ENCODE measurements around the gene GRHPR. TPM values are rescaled to one million over a fixed set of nuclear protein-coding genes. Genes with fewer than 3 reads are reported as not detected.

Gene GRHPR
- polyA plus RNA-seq, 2 of the 4 experiments (the other 2 are of a cell fraction) = 111 to 146 TPM

- DNase-seq (ENCODE audit: low read depth in 1 of 2, low spot score in 1 of 2) (no peak), FAIRE-seq (peak; percentile 18), ATAC-seq (no peak)
- H3K9me3 ChIP-seq = no peaks in the 10 kb centered on the region
- ChIA-PET POLR2A (no interaction called here), CTCF (interaction anchor here (3.5 to 3.6 kb wide), 2 partner anchors 10 to 11 kb away, joined by 10 to 21 read pairs; no protein-coding TSS in a partner anchor)
- no peak overlapping the region for H3K4me3 ChIP-seq
- H3K27ac ChIP-seq = no peak overlapping the region
- H3K4me1 ChIP-seq = no peaks in the 10 kb centered on the region
- WGBS (ENCODE audit: missing lambda C conversion rate) = 78% methylated on average over 10 of the region's 10 CpGs
- H3K4me2 ChIP-seq = no peak overlapping the region
- TF ChIP-seq FOXS1 (CRISPR knock-in tag; IDR thresholded peaks at IDR 0.05) (no peak), CEBPB (IDR thresholded peaks at IDR 0.05) (peak in 1 of 2 experiments; percentile 10; a peak in 2 of 4 replicates), RNF2 (IDR thresholded peaks at IDR 0.05; ENCODE audit: borderline replicate concordance, low read depth) (no peak)
These were observed 16.6 kb upstream of the GRHPR start for GRCh38 chr9:37405764-37406380.

GRCh38 chr9:37406603-37407401 lies 15.7 kb upstream of the GRHPR start:
- TF ChIP-seq TP53 (CRISPR knock-in tag; IDR thresholded peaks at IDR 0.05) = no peak
- no peak for TF ChIP-seq MAX (IDR thresholded peaks at IDR 0.05)
- no peak for TF ChIP-seq HOXA7 (CRISPR knock-in tag; IDR thresholded peaks at IDR 0.05)
- TF ChIP-seq POLR2A (IDR thresholded peaks at IDR 0.05; ENCODE audit: low read length) = no peak
- FAIRE-seq (no peak), ATAC-seq (no peak), DNase-seq (ENCODE audit: low read depth in 1 of 2, low spot score in 1 of 2) (no peak)
- ChIA-PET POLR2A (no interaction called here), CTCF (interaction anchor here (0.6 to 3.6 kb wide), 7 partner anchors 9 to 534 kb away, joined by 3 to 21 read pairs (median 7); no protein-coding TSS in a partner anchor)
- 77% methylated on average over 11 of the region's 11 CpGs for whole genome bisulfite sequencing (ENCODE audit: missing lambda C conversion rate)
- H3K4me1 ChIP-seq = no peaks in the 10 kb centered on the region
- H3K9me3 ChIP-seq = no peaks in the 10 kb centered on the region
- H3K4me3 ChIP-seq = no peak overlapping the region
- H3K4me2 ChIP-seq = no peak overlapping the region
- no peak overlapping the region for H3K27ac ChIP-seq

- POLR2A ChIA-PET = no interaction called here
- WGBS (ENCODE audit: missing lambda C conversion rate) = 57% methylated on average over 2 of the region's 2 CpGs
- Histone ChIP-seq H3K4me3 (no peak overlapping the region), H3K9me3 (no peaks in the 10 kb centered on the region), H3K27ac (no peak overlapping the region), H3K4me1 (no peaks in the 10 kb centered on the region), H3K4me2 (no peak overlapping the region)
- peak in 1 of 2 experiments; percentile 21; a peak in 1 of 6 replicates for ATAC-seq
- FAIRE-seq = no peak
- TF ChIP-seq RCOR1 (IDR thresholded peaks at IDR 0.05; ENCODE audit: low read depth, low read length) = no peak
- no peak for TF ChIP-seq JUNB (IDR thresholded peaks at IDR 0.05)
- no peak for TF ChIP-seq REST (IDR thresholded peaks at IDR 0.05)
- no peak for TF ChIP-seq E2F6 (IDR thresholded peaks at IDR 0.05; ENCODE audit: borderline replicate concordance, low read depth)
- no peak for TF ChIP-seq PBX3 (IDR thresholded peaks at IDR 0.05)
- TF ChIP-seq HOXB5 (CRISPR knock-in tag; IDR thresholded peaks at IDR 0.05) = no peak
- peak in 1 of 2 experiments; percentile 19; a peak in 1 of 5 replicates for TF ChIP-seq RAD21 (conservative IDR thresholded peaks at IDR 0.05 in 1 of 2, IDR thresholded peaks at IDR 0.05 in 1 of 2)
- no peak for TF ChIP-seq PHF8 (IDR thresholded peaks at IDR 0.05; ENCODE audit: borderline replicate concordance, low read depth)
- no peak for TF ChIP-seq ZFP36 (IDR thresholded peaks at IDR 0.05; ENCODE audit: borderline replicate concordance, partially characterized antibody)
- TF ChIP-seq BHLHE40 (IDR thresholded peaks at IDR 0.05; ENCODE audit: low read depth, low read length) = no peak
- TF ChIP-seq CTCF (IDR thresholded peaks at IDR 0.05) = peak; percentile 29; the same call in 2 of the 3 replicates
- TF ChIP-seq GATA3 (IDR thresholded peaks at IDR 0.05; ENCODE audit: borderline replicate concordance) = no peak
- TF ChIP-seq KDM5A (IDR thresholded peaks at IDR 0.05) = no peak
- TF ChIP-seq MAFK (IDR thresholded peaks at IDR 0.05; ENCODE audit: partially characterized antibody) = peak; percentile 94
- TF ChIP-seq POLR2A (IDR thresholded peaks at IDR 0.05; ENCODE audit: low read length) = no peak
- no peak for TF ChIP-seq EHMT2 (IDR thresholded peaks at IDR 0.05; ENCODE audit: low read depth)
- TF ChIP-seq NR3C1 (IDR thresholded peaks at IDR 0.05) = no peak
- CTCF ChIA-PET = interaction anchor here (0.6 to 3.6 kb wide), 7 partner anchors 8 to 534 kb away, joined by 3 to 21 read pairs (median 7); no protein-coding TSS in a partner anchor
- peak; percentile 42 to 43 for DNase-seq (ENCODE audit: low read depth in 1 of 2, low spot score in 1 of 2)
These were observed 15.0 kb upstream of the GRHPR start for GRCh38 chr9:37407468-37407867.

All from A549 (cell line).